NCI-H2029 (cell line): Measurements from ENCODE around the gene LIPC.

Experiments
- DNase-seq: peaks from one replicate; lab custom pipeline; 2025; lab: John Stamatoyannopoulos, UW

Gene LIPC

DNA sequence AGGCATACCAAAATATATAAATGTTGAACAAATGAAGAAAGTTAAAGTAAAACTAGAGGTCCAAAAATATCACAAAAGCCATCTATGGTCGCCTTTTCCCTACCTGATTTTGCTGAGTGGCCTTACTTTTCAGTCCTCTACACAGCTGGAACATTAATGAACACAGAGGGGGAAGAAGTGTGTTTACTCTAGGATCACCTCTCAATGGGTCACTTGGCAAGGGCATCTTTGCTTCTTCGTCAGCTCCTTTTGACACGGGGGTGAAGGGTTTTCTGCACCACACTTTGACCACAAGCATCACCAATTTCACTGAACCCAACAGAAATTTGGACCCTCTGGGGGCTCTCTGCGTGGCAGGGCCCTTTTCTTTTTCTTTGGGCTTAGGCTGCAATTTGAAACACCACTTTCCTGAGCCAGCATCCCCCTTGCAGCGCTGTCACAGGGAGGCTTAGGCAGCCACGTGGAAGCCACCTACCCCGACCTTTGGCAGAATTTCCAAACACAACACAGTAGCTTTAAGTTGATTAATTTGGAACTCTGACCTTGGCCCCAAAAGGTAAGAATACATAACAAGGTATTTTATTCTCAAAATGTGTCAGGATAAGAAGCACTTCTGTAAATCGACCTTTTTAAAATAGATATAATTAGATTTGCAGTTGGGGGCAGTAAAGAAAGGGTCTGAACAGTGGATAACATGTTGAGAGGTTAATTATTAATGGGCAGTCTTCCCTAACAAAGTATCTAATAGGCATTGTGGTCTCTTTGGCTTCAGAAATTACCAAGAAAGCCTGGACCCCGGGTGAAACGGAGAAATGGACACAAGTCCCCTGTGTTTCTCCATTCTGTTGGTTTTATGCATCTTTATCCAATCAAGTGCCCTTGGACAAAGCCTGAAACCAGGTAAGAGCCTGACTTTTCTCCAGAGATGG is at the start of gene LIPC:
TSS of gene LIPC (plus strand) at position 771 of the 929 bp plus-strand sequence. CDS start at position 813, 42 bp downstream.
- no peak for DNase-seq

DNA sequence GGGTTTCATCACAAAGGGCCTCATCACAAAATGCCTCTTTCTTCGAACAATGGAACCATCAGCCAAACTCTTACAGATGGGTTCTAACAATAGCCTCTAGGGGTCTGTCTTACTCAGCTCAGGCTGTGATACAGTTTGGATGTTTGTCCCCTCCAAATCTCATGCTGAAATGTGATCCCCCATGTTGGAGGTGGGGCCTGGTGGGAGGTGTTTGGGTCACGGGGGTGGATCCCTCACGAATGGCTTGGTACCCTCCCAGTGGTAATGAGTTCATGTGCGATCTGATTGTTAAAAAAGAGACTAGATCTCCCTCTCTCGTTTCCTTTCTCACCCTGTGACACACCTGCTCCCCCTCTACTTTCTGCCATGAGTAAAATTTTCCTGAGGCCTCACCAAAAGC is 47.9 kb upstream of the LIPC start:
- DNase-seq, result no peak

DNA sequence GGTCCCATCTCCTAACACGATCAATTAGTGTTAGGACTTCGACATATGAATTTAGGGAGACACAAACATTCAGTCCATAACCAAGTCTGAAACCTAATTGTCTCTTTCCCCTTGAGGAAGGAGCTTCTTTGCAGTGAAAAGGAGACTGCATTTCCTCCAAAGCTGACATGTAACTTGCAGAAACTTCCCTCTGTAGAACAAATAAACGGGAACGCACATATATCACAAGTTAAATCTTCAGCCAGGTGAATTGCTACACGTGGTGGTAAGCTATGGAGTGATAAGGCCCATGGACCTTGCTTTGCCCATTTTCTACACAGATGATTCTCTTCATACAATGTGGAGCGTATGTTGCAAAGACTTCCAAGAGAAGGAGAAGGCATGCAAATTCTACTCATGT is 47.1 kb upstream of the LIPC start:
- no peak for DNase-seq

DNA sequence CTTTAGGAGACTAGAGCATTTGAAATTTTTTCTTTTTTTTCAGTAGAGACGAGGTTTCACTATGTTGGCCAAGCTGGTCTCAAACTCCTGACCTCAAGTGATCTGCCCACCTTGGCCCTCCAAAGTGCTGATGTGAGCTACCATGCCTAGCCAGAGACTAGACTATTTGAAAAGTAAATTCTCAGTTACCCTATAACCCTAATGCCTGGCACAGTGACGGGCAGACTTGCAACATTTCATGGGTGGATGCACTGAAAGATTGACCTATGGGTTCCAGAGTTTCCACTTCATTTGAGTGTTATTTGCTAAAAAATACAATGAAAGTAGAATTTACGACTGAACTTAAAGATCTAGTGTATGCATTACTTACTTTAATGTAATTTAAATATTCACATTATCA is 45.7 kb upstream of the LIPC start:
- DNase-seq, result no peak

DNA sequence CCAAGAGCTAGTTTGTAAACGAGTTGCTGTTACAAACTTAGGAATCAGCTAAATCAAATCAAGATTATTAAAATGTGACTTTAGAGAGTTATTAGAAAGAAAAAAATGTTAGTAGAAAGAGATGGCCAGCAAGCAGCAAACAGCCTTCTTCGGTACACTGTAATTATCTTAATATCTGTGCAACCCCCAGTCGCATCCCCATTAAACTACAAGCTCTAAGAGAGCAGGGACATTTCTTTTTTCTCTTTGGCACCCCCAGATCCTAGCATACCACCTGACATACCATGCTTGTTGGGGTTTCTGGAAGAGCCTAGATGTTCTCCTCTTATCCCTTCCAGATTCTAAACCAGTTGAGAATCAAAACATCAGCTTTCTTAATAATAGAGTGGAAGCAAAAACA is 45.1 kb upstream of the LIPC start:
- DNase-seq, result no peak

DNA sequence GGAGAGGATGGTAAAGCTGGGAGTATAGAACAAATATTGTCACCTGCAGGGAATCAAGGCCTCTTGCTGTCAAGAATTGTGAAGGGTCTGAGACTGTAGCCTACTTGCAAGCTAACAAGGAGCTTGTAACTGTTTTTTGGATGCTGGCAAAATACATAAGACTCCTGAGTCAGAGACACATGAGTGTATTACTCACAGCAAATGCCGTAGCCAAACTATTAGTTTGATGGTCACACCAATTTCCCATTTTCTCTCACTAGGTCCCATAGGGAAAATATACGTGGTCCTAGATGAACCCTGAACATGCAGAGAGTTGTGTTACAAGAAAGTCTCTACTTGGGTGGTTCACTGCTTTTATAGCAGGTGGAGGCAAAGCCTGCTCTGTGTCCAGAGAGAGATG is 44.7 kb upstream of the LIPC start:
- DNase-seq, result no peak

DNA sequence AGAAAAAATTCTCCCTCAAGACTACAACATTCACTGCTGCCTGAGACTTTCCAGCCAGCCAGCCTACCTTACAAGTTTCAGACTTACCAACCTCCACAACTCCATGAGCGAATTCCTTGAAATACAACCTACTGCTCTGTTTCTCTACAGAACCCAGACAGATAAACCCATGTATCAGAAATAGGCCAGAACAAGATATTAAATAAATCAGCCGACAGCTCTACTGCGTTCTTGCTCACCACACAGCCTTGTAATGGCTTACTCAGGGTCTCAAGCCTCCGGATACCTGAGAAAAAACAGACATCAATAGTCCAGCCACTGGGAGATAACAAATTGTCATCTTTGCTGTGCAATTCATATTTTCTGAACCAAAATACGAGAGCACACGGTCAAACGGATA is 43.6 kb upstream of the LIPC start:
- DNase-seq, result no peak

DNA sequence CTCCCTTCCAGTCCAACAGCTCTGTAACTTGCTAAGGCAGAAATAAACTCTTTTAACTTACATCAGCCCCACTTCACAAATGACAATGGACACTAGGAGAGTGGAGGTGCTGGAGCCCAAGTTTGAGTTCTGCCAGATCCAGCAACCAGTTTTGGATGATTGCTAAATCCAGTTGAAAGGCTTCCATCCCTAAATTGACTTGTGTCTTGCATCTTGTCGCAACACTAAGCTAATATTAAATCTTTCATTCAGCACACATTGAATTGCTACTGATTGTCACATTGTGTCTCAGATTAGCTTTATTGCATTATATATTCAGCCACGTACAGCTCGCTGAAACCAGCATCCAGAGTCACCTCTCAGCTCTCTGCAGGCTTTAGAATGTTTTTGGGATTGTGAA is 41.7 kb upstream of the LIPC start:
- DNase-seq, result no peak

DNA sequence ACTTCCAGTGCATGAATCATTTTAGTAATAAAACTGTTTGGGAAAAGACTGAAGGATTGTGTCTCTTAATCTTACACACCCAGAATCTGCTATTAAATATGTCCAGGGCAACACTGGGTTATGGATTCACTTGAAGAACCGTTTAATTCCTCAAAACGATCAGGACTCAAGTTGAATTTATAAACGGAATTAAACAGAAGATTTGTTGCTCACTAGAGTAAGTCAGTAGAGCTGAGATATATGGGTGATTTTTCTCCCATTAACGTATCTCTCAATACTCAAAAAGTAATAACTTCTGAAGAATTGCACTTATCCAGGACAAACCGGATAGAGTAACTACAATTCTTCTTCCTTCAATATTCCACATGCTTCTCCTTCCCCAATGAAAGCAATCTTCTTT is 41.1 kb upstream of the LIPC start:
- DNase-seq, result no peak

DNA sequence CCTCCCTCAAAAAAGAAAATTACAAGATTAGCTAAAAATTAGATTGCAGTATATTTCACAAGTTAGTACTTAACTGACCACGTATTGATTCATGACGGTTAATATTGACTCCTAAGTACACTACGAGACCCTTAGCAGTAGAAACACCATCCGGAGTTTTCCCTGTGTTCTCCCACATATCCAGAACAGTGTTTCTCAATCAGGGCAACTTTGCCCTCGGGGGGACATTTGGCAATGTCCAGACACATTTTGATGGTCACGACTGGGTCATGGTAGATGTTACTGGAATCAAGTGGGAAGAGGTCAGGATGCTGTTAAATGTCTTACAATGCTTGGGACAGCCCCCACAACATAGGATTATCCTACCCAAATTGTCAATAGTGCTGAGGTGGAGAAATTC is 40.7 kb upstream of the LIPC start:
- DNase-seq, result no peak

DNA sequence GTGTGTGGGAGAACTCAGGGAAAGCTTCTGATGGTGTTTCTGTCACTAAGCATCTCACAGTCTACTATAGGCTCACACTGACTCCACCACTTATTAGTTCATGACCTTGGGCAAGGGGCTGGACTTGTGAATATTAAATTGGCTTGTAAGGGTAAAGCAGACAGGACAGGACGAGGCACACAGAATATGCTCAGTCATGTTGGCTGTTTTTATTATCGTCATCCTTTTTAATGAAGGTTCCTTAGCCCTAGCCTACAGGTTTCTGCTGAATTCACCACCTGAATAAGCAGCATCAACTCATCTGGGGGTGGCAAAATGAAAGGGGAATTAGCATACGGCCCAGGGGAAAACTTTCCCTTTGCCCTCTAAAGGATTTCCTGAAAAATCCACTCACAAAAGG is 39.6 kb upstream of the LIPC start:
- DNase-seq, result no peak

DNA sequence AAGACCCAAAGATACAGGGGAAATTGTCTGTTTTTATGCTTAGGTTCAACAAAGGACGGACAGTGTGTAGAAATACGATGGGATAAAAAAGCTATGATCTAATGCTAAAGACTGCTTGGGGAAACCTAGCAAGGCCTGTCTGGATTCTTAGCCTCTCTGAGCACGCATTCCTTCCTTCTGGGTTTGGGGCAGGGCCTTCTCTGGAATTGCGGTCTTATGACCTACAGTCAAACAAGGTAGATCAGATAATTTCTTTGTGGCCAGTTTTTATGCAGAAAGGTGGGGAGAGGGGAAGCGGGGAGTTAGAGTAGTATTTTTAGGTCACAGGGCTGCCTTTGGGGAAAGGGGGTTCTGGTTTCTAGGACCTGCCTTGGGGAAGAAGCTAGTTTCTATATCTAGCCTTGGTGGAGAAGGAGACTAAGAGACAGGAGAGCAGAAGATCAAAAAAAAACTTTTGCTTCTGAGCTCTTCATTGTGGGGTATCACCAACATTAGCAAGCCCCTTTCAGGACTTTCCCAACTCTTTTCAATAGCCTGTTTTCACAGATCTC is 39.1 kb upstream of the LIPC start:
- DNase-seq, result no peak

DNA sequence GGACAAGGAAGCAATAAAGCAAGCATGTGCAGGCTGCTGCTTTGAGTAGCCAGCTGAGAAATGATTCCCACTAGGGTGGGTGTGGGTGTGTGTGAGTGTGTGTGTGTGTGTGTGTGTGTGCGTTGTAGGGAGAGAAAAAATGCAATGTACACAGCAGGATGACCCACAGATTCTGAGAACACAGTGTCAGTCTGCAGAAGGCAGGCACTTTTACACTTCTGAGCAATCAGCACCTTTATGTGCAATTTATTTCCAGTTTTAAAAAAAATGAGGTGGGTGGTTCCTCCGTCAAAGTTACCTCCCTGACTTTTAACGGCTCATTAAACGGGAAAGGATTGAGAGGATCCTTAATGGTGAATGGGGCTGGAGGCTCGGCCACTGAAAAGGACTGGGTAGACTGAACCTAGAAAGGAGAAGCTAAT is 38.5 kb upstream of the LIPC start:
- DNase-seq, result no peak

DNA sequence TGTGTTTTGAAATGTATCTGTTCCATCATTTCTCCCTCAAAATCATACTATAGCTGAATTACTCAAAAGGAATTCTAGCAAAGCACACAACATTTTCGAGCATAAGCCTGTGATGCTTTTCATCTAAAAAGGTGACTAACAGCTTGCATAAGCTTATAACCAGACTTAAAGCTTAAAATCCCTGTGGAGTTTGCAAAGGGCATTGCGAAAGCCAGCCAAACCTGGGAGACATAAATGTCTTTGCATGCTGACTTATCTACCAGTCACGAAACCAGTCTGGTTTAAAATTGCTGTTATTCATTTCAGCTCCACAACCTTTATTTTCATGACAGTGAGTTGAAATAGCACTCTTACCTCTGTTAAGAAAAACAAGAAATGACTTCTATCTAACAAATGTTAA is 35.6 kb upstream of the LIPC start:
- DNase-seq, result no peak

DNA sequence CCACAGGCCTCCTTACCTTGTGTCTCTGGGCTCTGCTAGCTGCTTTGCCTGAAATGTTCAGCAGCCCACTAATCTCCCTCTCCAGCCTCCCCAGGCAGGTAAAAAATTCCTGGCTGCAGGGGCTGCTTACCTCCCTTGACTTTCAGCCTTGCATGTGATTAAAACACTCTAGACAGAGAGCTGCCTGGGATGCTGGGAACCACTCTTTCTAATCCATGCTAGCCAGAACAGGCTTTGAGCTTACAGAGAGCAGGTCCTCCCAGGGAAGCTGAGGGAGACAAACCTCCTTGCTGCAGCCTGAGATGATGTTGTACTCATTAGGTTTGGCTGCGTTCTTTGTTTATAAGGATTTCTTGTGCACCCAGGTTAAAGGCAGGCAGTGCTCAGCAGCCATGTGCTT is 33.7 kb upstream of the LIPC start:
- no peak for DNase-seq

DNA sequence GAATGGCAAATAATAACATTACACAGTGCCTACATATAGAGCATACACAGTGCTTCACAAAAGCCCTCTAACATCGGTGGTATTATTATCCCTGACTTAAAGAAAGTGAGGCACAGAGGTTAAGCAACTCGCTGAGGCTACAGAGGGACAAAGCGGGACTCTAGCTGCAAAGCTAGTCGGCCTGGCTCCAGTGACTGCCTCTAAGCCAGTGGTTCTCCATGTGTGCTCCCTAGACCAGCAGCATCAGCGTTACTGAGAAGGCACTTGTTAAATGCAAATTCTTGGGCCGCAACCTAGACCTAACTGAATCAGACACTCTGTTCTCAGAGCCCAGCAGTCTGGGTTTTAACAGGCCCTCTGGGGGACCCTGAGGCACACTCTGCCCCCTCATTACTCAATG is 33.1 kb upstream of the LIPC start:
- DNase-seq, result no peak

DNA sequence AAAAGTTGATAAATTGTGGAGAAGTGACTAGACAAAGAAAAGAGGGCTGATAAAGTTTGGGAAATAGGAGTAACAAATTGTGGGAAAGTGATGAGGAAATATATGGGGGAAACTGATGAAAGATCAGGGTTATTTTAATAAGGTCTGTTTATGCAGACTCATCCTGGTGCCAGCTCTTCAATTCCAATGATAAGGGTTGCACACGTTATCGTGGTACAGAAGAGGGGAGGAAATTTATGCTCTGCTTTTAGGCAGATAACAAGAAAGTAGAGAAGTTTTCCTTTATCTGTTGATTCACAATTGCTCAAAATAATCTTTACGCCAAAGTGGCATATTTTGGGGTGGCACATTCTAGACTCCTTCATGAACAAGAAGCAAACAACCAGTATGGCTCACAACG is 32.1 kb upstream of the LIPC start:
- no peak for DNase-seq

DNA sequence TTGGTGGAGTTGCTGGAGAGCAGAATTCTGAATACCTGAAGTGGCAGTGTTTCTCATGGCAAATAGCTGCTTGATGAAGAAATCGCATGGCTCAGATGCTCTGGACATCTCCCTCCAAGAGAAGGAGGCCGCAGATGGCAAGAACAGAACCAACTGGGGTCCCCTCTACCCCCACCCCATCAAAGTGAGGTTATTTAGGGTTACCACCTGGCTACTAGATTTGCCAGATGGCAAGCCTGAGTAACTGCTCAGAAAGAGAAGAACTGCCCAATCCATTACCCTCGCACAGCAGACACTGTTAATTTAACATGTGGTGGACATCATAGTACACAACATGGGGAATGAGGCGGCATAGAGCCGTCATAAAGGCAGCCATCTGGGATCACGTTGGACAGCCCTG is 30.5 kb upstream of the LIPC start:
- DNase-seq, result no peak

DNA sequence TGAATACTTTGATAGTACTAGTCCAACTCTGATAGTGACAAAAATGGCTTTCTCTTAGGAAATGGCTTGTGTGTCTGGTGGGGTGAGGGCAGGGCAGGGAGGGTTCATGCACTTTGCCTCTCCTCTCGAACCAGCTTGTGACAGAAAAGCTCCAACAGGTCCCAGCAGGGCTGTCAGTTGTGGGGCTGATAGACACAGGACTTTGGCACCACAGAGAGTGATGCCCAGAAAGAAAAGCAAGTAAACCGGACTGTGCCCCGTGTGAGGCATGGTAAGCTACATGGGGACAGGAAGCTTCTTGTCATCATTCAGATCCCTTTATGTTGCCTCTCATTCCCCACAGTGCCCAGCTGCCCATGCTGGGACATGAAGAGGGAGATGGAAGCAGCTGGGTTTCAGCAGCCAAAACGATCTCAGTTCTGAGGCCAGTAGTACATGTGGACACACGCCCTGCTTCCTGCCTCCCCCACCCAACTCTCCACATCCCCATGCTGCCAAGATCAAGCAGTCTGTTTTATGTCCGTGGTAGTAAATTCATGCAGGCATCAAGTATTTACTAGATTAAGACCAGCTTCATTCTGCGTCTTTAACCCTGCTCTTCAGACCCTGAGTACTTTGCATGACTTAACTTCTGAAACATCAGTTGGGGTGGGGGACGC is 29.7 kb upstream of the LIPC start:
- no peak for DNase-seq

DNA sequence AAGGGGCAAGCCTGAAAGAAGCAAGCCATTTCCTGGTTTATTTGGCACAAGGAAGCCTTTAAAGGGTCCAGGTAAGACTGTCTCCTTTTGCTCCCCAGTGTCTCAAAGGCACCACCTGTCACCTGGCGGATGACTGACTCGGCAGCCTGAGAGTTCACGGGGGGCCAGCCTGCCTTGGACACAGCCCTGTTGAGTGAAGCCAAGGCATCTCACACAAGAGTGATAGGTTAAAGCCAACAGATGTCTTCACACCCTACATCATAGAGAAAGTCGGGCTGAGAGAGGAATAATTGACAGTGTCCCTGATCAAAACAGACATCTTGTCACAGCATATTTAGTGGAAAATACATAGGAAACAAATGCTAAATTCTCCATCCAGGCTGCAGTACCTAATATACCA is 28.2 kb upstream of the LIPC start:
- no peak for DNase-seq

DNA sequence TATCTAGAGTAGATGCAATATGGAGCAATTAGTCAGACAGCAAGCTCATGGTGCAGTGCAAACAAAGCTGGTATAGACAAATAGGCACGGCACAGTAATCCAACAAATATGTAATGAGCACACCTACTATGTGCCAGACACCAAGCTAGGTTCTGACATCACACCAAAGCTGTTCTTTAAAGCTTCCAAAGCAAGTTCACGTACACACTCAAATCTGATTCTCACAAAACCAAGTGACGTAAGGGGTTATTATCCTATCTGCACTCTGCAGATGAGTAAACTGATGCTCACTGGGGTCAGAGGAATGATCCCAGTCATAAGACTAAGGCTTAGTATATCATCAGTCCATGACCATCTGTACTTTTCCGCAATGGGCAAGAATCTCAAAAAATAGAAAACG is 27.8 kb upstream of the LIPC start:
- DNase-seq, result no peak

DNA sequence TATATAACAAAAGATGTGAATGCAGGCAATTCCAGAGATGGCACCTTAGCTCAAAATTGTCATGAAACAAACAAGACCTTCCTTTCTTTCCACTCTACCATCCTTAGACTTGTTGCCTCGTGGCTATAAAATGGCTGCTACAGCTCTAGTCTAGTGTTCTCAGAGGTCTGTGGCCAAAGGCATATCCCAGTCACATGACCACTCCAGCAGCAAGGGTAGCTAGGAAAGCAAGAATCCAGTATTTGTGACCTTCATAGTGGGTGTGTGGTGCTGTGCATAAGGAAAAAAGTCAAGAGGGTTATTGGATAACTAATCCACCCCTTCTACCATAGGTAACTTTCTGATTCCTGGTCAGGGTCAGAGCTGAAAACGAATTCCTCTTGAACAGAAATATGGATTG is 27.1 kb upstream of the LIPC start:
- DNase-seq, result no peak

DNA sequence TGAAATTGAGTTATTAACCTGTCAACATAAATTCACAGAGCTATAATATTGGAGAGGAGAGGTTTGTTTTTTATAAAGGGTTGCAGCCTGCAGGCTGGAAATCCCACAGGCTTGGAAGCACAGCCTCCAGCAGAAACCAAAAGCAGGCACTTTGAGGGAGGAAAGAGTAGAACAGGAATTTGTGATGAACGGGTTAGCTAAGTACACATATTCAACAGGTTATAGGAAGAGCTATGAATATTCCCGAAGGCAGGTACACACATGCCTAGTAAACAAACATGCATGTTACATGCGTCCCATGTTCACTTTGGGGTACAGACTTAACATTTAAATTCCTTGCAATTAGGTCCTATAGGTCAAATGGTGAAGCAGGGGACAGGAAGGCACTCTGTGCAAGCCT is 25.9 kb upstream of the LIPC start:
- DNase-seq, result no peak
